ENCODE results near the gene POLR2E. TPM values are rescaled to one million over a fixed set of nuclear protein-coding genes. Genes with fewer than 3 reads are reported as not detected.

Gene POLR2E
- total and polyA plus RNA-seq, 11 donors: 116 to 220 (median 139) TPM

DNA sequence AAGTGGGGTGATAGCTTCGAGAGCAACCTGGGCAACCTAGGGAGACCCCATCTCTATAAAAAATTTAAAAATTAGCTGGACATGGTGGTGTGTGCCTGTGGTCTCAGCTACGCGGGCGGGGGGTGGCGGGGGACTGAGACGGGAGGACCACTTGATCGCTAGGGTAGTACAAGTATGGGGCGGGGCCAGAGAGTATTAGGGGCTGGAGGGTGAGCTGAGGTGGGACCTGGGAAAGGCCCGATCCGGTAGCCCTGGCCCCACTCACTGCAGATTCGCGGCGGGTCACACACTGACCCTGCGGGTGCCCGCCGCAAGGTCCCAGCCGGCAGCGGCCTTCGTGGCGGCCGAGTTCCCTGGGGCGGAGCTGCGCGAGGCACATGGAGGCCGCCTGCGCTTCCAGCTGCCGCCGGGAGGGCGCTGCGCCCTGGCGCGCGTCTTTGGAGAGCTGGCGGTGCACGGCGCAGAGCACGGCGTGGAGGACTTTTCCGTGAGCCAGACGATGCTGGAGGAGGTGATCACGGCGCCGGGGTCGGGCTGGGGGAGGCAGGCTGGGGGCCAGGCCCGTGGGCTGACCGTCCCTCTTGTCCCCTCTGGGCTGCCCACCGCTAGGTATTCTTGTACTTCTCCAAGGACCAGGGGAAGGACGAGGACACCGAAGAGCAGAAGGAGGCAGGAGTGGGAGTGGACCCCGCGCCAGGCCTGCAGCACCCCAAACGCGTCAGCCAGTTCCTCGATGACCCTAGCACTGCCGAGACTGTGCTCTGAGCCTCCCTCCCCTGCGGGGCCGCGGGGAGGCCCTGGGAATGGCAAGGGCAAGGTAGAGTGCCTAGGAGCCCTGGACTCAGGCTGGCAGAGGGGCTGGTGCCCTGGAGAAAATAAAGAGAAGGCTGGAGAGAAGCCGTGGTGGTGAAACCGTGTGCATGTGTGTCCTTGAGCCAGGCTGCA is 30.2 kb downstream of the POLR2E start:
- intact Hi-C loops (cut with DNase I): no loop called here
- no peak for TF ChIP-seq POLR2A (IDR thresholded peaks at IDR 0.05)
- TF ChIP-seq, protein P1, sequence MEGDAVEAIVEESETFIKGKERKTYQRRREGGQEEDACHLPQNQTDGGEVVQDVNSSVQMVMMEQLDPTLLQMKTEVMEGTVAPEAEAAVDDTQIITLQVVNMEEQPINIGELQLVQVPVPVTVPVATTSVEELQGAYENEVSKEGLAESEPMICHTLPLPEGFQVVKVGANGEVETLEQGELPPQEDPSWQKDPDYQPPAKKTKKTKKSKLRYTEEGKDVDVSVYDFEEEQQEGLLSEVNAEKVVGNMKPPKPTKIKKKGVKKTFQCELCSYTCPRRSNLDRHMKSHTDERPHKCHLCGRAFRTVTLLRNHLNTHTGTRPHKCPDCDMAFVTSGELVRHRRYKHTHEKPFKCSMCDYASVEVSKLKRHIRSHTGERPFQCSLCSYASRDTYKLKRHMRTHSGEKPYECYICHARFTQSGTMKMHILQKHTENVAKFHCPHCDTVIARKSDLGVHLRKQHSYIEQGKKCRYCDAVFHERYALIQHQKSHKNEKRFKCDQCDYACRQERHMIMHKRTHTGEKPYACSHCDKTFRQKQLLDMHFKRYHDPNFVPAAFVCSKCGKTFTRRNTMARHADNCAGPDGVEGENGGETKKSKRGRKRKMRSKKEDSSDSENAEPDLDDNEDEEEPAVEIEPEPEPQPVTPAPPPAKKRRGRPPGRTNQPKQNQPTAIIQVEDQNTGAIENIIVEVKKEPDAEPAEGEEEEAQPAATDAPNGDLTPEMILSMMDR (IDR thresholded peaks at IDR 0.05): peak; percentile 46 to 93 (median 71)
- Histone ChIP-seq H3K4me3 (no peak overlapping the region), H3K9me3 (peaks cover 0 to 5% (median 0%) of the 10 kb centered on the region in 12 donors), H3K27ac (peak overlapping the region in 1 of 12 donors; percentile 30), H3K27me3 (peaks cover 20 to 62% (median 39%) of the 10 kb centered on the region in 9 donors), H3K36me3 (peaks cover 0 to 4% (median 0%) of the 10 kb centered on the region in 9 donors), H3K4me1 (peaks cover 5 to 42% (median 22%) of the 10 kb centered on the region in 12 donors)
- DNase-seq (peak in 4 of 5 donors; percentile 67 to 80 (median 76)), ATAC-seq (peak in 3 of 4 donors; percentile 65 to 83 (median 73))
- WGBS, 4 donors: 9 to 20% (median 14%) methylated on average over 34 to 60 of the region's 60 CpGs

DNA sequence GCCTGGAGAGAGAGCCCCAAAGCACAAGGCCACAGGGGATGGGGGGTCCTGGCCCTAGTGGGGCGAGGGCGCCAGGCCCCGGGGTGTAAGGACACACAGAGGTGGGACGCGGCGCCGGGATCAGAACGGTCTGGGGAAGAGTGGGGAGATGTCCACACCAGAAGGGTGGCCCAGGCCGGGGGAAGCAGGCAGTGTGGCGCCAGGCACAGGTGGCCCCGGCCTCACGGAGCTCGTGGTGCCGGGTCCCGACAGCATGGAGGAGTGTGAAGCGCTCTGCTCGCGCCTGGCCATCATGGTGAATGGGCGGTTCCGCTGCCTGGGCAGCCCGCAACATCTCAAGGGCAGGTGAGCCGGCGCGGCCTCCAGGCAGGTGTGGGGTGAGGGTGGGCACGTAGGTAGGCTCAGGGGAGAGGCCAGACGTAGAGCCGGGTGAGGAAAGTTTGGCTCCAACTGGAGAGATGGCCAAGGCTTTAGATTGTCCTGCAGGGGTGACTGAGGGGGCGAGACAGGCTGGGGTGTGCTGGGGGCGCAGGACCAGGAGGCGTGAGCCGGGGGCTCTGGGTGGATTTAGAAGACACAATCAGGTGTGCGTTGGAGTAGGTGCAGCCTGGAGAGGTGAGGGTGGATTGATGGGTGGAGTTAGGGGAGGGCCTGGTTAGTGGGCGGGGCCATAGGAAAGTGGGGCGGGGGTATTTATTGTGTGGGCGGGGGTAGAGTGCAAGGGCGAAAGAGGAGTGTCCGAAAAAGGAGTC is 31.1 kb downstream of the POLR2E start:
- peaks cover 20 to 54% (median 32%) of the 10 kb centered on the region in 9 donors for H3K27me3 ChIP-seq
- no peaks in the 10 kb centered on the region for H3K36me3 ChIP-seq
- TF ChIP-seq, protein P1 (IDR thresholded peaks at IDR 0.05): no peak
- no peak for TF ChIP-seq POLR2A (IDR thresholded peaks at IDR 0.05)
- H3K27ac ChIP-seq: no peak overlapping the region
- peaks cover 0 to 13% (median 3%) of the 10 kb centered on the region in 12 donors for H3K9me3 ChIP-seq
- no peak for ATAC-seq
- WGBS, 4 donors: 71 to 88% (median 81%) methylated on average over 37 of the region's 37 CpGs
- peak in 1 of 5 donors; percentile 63 for DNase-seq
- intact Hi-C loops (cut with DNase I): no loop called here
- H3K4me3 ChIP-seq: no peak overlapping the region
- peaks cover 5 to 35% (median 19%) of the 10 kb centered on the region in 12 donors for H3K4me1 ChIP-seq

DNA sequence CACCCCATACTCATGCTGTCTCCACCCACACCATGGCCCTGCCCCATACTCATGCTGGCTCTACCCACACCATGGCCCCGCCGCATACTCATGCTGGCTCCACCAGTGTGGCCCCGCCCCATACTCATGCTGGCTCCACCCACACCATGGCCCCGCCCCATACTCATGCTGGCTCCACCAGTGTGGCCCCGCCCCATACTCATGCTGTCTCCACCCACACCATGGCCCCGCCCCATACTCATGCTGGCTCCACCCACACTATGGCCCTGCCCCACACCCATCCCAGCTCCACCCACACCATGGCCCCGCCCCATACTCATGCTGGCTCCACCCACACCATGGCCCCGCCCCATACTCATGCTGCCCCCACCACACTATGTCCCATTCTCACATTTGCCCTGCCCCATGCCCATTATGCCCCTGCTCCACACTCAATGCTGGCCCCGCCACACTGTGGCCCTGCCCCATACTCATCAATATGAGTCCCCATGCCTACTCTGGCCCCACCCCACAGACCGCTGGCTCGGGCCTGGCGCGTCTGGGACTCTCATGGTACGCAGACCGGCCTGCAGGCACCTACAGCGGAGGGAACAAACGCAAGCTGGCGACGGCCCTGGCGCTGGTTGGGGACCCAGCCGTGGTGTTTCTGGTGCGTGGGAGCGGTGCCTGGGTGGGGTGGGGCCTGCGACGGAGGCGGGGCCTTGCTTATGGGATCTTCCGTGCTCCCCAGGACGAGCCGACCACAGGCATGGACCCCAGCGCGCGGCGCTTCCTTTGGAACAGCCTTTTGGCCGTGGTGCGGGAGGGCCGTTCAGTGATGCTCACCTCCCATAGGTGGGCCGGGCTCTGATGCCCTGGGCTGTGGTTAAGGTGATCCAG is 31.9 kb downstream of the POLR2E start:
- Histone ChIP-seq H3K27ac (no peak overlapping the region), H3K4me1 (peaks cover 5 to 33% (median 19%) of the 10 kb centered on the region in 12 donors), H3K9me3 (peaks cover 0 to 21% (median 11%) of the 10 kb centered on the region in 12 donors), H3K4me3 (no peak overlapping the region), H3K27me3 (peaks cover 16 to 45% (median 23%) of the 10 kb centered on the region in 9 donors), H3K36me3 (peaks cover 0 to 7% (median 0%) of the 10 kb centered on the region in 9 donors)
- ATAC-seq (no peak), DNase-seq (peak in 1 of 5 donors; percentile 60)
- 69 to 93% (median 84%) methylated on average over 34 to 37 of the region's 37 CpGs for WGBS, 4 donors
- intact Hi-C loops (cut with DNase I): no loop called here
- TF ChIP-seq, protein P1 (IDR thresholded peaks at IDR 0.05): no peak
- no peak for TF ChIP-seq POLR2A (IDR thresholded peaks at IDR 0.05)
